Stimulated activated naive B cell treated with anti-CD40 and anti-IgM and Interleukin-4, amounts not matched to agents 10 μg/mL and 1 μg/mL and 100 μg/mL, for 72 hours (primary cell): ENCODE results near the gene CCER1.

Experiments
- ATAC-seq, 2 donors: fragments of 150-1000 bp; cut with Tn5 transposase; replicated peaks; 2 replicates each; pipeline ENCODE4 v1.10.0; 2021; ENCODE audit warnings: moderate library complexity in 1 of 2
- DNase-seq: peaks from one replicate; pipeline ENCODE4 v3.0.0; 2021
- H3K27ac Mint-ChIP-seq: one replicate; pipeline ENCODE4 v1.8.0; 2022; ENCODE audit warnings: mild to moderate bottlenecking, mixed read lengths
- H3K27me3 Mint-ChIP-seq, 2 donors: one replicate each; pipeline ENCODE4 v1.8.0; 2022; ENCODE audit warnings: mixed read lengths in 2 of 2
- H3K36me3 Mint-ChIP-seq, 2 donors: one replicate each; pipeline ENCODE4 v1.8.0; 2022; ENCODE audit warnings: mixed read lengths in 2 of 2, mild to moderate bottlenecking in 1 of 2
- H3K4me1 Mint-ChIP-seq, 2 donors: one replicate each; pipeline ENCODE4 v1.8.0; 2022; ENCODE audit warnings: mixed read lengths in 2 of 2, mild to moderate bottlenecking in 1 of 2
- H3K4me3 Mint-ChIP-seq, 2 donors: one replicate each; pipeline ENCODE4 v1.8.0; 2022; ENCODE audit warnings: mild to moderate bottlenecking in 2 of 2, mixed read lengths in 2 of 2, moderate library complexity in 1 of 2
- H3K9me3 Mint-ChIP-seq, 2 donors: one replicate each; pipeline ENCODE4 v1.8.0; 2022; ENCODE audit warnings: mixed read lengths in 2 of 2, mild to moderate bottlenecking in 1 of 2

CCER1 gene

GRCh38 chr12:90921536-90921935, 33.4 kb downstream of the CCER1 start:
- DNase-seq (no peak), ATAC-seq (no peak)
- Mint-ChIP-seq H3K4me3 (no peak overlapping the region), H3K4me1 (no peaks in the 10 kb centered on the region), H3K27me3 (peaks cover 9% of the 10 kb centered on the region in 2 donors), H3K27ac (no peak overlapping the region), H3K36me3 (no peaks in the 10 kb centered on the region), H3K9me3 (no peaks in the 10 kb centered on the region)

- no peak for DNase-seq
- Mint-ChIP-seq H3K36me3 (no peaks in the 10 kb centered on the region), H3K4me1 (no peaks in the 10 kb centered on the region), H3K4me3 (no peak overlapping the region), H3K27ac (no peak overlapping the region), H3K9me3 (no peaks in the 10 kb centered on the region), H3K27me3 (peaks cover 9% of the 10 kb centered on the region in 2 donors)
- ATAC-seq = no peak
These were observed 34.8 kb downstream of the CCER1 start for GRCh38 chr12:90920222-90920621.

GRCh38 chr12:90917431-90917830, 37.5 kb downstream of the CCER1 start:
- Mint-ChIP-seq H3K27me3 (peaks cover 0 to 9% of the 10 kb centered on the region in 2 donors), H3K9me3 (peaks cover 4 to 10% of the 10 kb centered on the region in 2 donors), H3K4me3 (no peak overlapping the region), H3K27ac (no peak overlapping the region), H3K36me3 (no peaks in the 10 kb centered on the region), H3K4me1 (no peaks in the 10 kb centered on the region)
- no peak for DNase-seq
- no peak for ATAC-seq

- ATAC-seq (no peak), DNase-seq (no peak)
- Mint-ChIP-seq H3K27ac (no peak overlapping the region), H3K4me1 (no peaks in the 10 kb centered on the region), H3K36me3 (no peaks in the 10 kb centered on the region), H3K27me3 (peaks cover 0 to 9% of the 10 kb centered on the region in 2 donors), H3K9me3 (peaks cover 4 to 10% of the 10 kb centered on the region in 2 donors), H3K4me3 (no peak overlapping the region)
These were observed 38.5 kb downstream of the CCER1 start for GRCh38 chr12:90916516-90916915.

- H3K27ac Mint-ChIP-seq = no peak overlapping the region
- peaks cover 4 to 10% of the 10 kb centered on the region in 2 donors for H3K9me3 Mint-ChIP-seq
- peaks cover 2 to 9% of the 10 kb centered on the region in 2 donors for H3K27me3 Mint-ChIP-seq
- H3K4me1 Mint-ChIP-seq = no peaks in the 10 kb centered on the region
- no peak for DNase-seq
- ATAC-seq = no peak
- no peak overlapping the region for H3K4me3 Mint-ChIP-seq
- no peaks in the 10 kb centered on the region for H3K36me3 Mint-ChIP-seq
These were observed 39.6 kb downstream of the CCER1 start for GRCh38 chr12:90915353-90915752.

- H3K4me3 Mint-ChIP-seq = no peak overlapping the region
- no peaks in the 10 kb centered on the region for H3K4me1 Mint-ChIP-seq
- ATAC-seq (no peak), DNase-seq (no peak)
- no peak overlapping the region for H3K27ac Mint-ChIP-seq
- peaks cover 4 to 10% of the 10 kb centered on the region in 2 donors for H3K9me3 Mint-ChIP-seq
- no peaks in the 10 kb centered on the region for H3K36me3 Mint-ChIP-seq
- peaks cover 0 to 4% of the 10 kb centered on the region in 2 donors for H3K27me3 Mint-ChIP-seq
These were observed 44.0 kb downstream of the CCER1 start for GRCh38 chr12:90910958-90911357.

- Mint-ChIP-seq H3K4me1 (no peaks in the 10 kb centered on the region), H3K9me3 (peaks cover 1 to 7% of the 10 kb centered on the region in 2 donors), H3K4me3 (no peak overlapping the region), H3K27me3 (peaks cover 0 to 4% of the 10 kb centered on the region in 2 donors), H3K36me3 (no peaks in the 10 kb centered on the region), H3K27ac (no peak overlapping the region)
- ATAC-seq (no peak), DNase-seq (no peak)
These were observed 45.8 kb downstream of the CCER1 start for GRCh38 chr12:90909069-90909770.

GRCh38 chr12:90908465-90908864, 46.5 kb downstream of the CCER1 start:
- DNase-seq = no peak
- no peaks in the 10 kb centered on the region for H3K36me3 Mint-ChIP-seq
- H3K9me3 Mint-ChIP-seq = peaks cover 1 to 7% of the 10 kb centered on the region in 2 donors
- H3K27me3 Mint-ChIP-seq = peaks cover 0 to 4% of the 10 kb centered on the region in 2 donors
- no peak overlapping the region for H3K4me3 Mint-ChIP-seq
- no peak overlapping the region for H3K27ac Mint-ChIP-seq
- H3K4me1 Mint-ChIP-seq = no peaks in the 10 kb centered on the region
- ATAC-seq = no peak

GRCh38 chr12:90905691-90906370, 49.1 kb downstream of the CCER1 start:
- ATAC-seq (no peak), DNase-seq (no peak)
- Mint-ChIP-seq H3K4me3 (no peak overlapping the region), H3K4me1 (no peaks in the 10 kb centered on the region), H3K36me3 (no peaks in the 10 kb centered on the region), H3K9me3 (no peaks in the 10 kb centered on the region), H3K27me3 (peaks cover 0 to 4% of the 10 kb centered on the region in 2 donors), H3K27ac (no peak overlapping the region)

GRCh38 chr12:90902596-90902995, 52.4 kb downstream of the CCER1 start:
- no peaks in the 10 kb centered on the region for H3K9me3 Mint-ChIP-seq
- no peaks in the 10 kb centered on the region for H3K36me3 Mint-ChIP-seq
- no peaks in the 10 kb centered on the region for H3K27me3 Mint-ChIP-seq
- ATAC-seq (no peak), DNase-seq (no peak)
- no peak overlapping the region for H3K4me3 Mint-ChIP-seq
- H3K27ac Mint-ChIP-seq = no peak overlapping the region
- no peaks in the 10 kb centered on the region for H3K4me1 Mint-ChIP-seq
